Progenitor cell of endocrine pancreas (in vitro differentiated cells): ENCODE data around the gene MBTPS1. TPM values are rescaled to one million over a fixed set of nuclear protein-coding genes. Genes with fewer than 3 reads are reported as not detected.

Source experiments
- DNase-seq: peaks from one replicate; pipeline ENCODE4 v3.0.0; 2021; ENCODE audit warnings: low spot score; ENCODE audit not compliant: unreplicated experiment
- H3K27ac Mint-ChIP-seq: 2 replicates; pipeline ENCODE4 v1.8.0; 2021; ENCODE audit warnings: mild to moderate bottlenecking, moderate library complexity, mixed read lengths
- H3K27me3 Mint-ChIP-seq: 2 replicates; pipeline ENCODE4 v1.8.0; 2021; ENCODE audit warnings: mixed read lengths
- H3K36me3 Mint-ChIP-seq: 2 replicates; pipeline ENCODE4 v1.8.0; 2022; ENCODE audit warnings: mixed read lengths; ENCODE audit not compliant: insufficient read depth
- H3K4me1 Mint-ChIP-seq: 2 replicates; pipeline ENCODE4 v1.8.0; 2021; ENCODE audit warnings: low read depth, mixed read lengths
- H3K4me3 Mint-ChIP-seq: 2 replicates; pipeline ENCODE4 v1.8.0; 2021; ENCODE audit warnings: low read depth, mild to moderate bottlenecking, moderate library complexity, mixed read lengths
- H3K9me3 Mint-ChIP-seq: 2 replicates; pipeline ENCODE4 v1.8.0; 2021; ENCODE audit warnings: low read depth, mixed read lengths
- CTCF ChIP-seq: fragments of 200-600 bp; sonication (generic); IDR thresholded peaks from one replicate; pipeline ENCODE4 v1.5.0; 2021; ENCODE audit warnings: antibody characterized with exemption, mild to moderate bottlenecking; ENCODE audit not compliant: unreplicated experiment
- total RNA-seq: library from RNA; stranded (reverse); gene quantifications from 2 replicates; pipeline ENCODE4 v1.2.1, GENCODE V29; 2021

The MBTPS1 gene
- total RNA-seq, 1 donor from 2014 or later: 94.7 TPM

GRCh38 chr16:84080813-84081212 lies 35.9 kb downstream of the MBTPS1 start:
- no peak overlapping the region for H3K4me3 Mint-ChIP-seq
- H3K27me3 Mint-ChIP-seq: no peaks in the 10 kb centered on the region
- H3K36me3 Mint-ChIP-seq: peaks cover 28% of the 10 kb centered on the region
- no peaks in the 10 kb centered on the region for H3K9me3 Mint-ChIP-seq
- peak overlapping the region; percentile 34 for H3K27ac Mint-ChIP-seq
- H3K4me1 Mint-ChIP-seq: no peaks in the 10 kb centered on the region
- no peak for DNase-seq
- no peak for TF ChIP-seq CTCF

- Mint-ChIP-seq H3K27me3 (no peaks in the 10 kb centered on the region), H3K4me3 (no peak overlapping the region), H3K4me1 (no peaks in the 10 kb centered on the region), H3K9me3 (no peaks in the 10 kb centered on the region), H3K27ac (no peak overlapping the region), H3K36me3 (peaks cover 28% of the 10 kb centered on the region)
- DNase-seq: no peak
- no peak for TF ChIP-seq CTCF
These were observed 36.4 kb downstream of the MBTPS1 start for GRCh38 chr16:84080378-84080777.

GRCh38 chr16:84079664-84080063 lies 37.1 kb downstream of the MBTPS1 start:
- no peak overlapping the region for H3K27ac Mint-ChIP-seq
- no peaks in the 10 kb centered on the region for H3K4me1 Mint-ChIP-seq
- TF ChIP-seq CTCF: no peak
- H3K4me3 Mint-ChIP-seq: no peak overlapping the region
- no peak for DNase-seq
- no peaks in the 10 kb centered on the region for H3K9me3 Mint-ChIP-seq
- H3K36me3 Mint-ChIP-seq: peaks cover 28% of the 10 kb centered on the region
- no peaks in the 10 kb centered on the region for H3K27me3 Mint-ChIP-seq

GRCh38 chr16:84075376-84075775 lies 41.4 kb downstream of the MBTPS1 start:
- no peak overlapping the region for H3K4me3 Mint-ChIP-seq
- no peaks in the 10 kb centered on the region for H3K4me1 Mint-ChIP-seq
- no peak for TF ChIP-seq CTCF
- no peak overlapping the region for H3K27ac Mint-ChIP-seq
- H3K27me3 Mint-ChIP-seq: no peaks in the 10 kb centered on the region
- H3K9me3 Mint-ChIP-seq: no peaks in the 10 kb centered on the region
- no peak for DNase-seq
- peaks cover 35% of the 10 kb centered on the region for H3K36me3 Mint-ChIP-seq

- Mint-ChIP-seq H3K4me3 (no peak overlapping the region), H3K27ac (no peak overlapping the region), H3K36me3 (peaks cover 33% of the 10 kb centered on the region), H3K4me1 (no peaks in the 10 kb centered on the region), H3K27me3 (no peaks in the 10 kb centered on the region), H3K9me3 (no peaks in the 10 kb centered on the region)
- no peak for DNase-seq
- no peak for TF ChIP-seq CTCF
These were observed 42.0 kb downstream of the MBTPS1 start for GRCh38 chr16:84074721-84075120.
